Measurements from ENCODE around the gene NDUFS6.

GRCh38 chr5:1826235-1826980, 25.2 kb downstream of the NDUFS6 start:
- TF ChIP-seq ZNF621 (tag by site-specific recombination; IDR thresholded peaks at IDR 0.05) (no peak), REST (tag by site-specific recombination; IDR thresholded peaks at IDR 0.05) (no peak), ZNF513 (tag by site-specific recombination; IDR thresholded peaks at IDR 0.05) (no peak), ZNF639 (tag by site-specific recombination; IDR thresholded peaks at IDR 0.05) (no peak), TCF7L2 (IDR thresholded peaks at IDR 0.05; ENCODE audit: borderline replicate concordance, low read depth, low read length) (no peak), ZNF132 (tag by site-specific recombination; IDR thresholded peaks at IDR 0.05; ENCODE audit: borderline replicate concordance) (no peak), MYNN (tag by site-specific recombination; IDR thresholded peaks at IDR 0.05; ENCODE audit: borderline replicate concordance) (no peak), ZBTB49 (tag by site-specific recombination; IDR thresholded peaks at IDR 0.05; ENCODE audit: low read depth) (no peak), GLIS2 (tag by site-specific recombination; IDR thresholded peaks at IDR 0.05) (no peak), HOXD13 (CRISPR knock-in tag; IDR thresholded peaks at IDR 0.05; ENCODE audit: borderline replicate concordance) (no peak), ZBTB21 (tag by site-specific recombination; IDR thresholded peaks at IDR 0.05) (no peak), ZNF280D (tag by site-specific recombination; IDR thresholded peaks at IDR 0.05) (no peak)
- TF ChIP-seq, protein P1, sequence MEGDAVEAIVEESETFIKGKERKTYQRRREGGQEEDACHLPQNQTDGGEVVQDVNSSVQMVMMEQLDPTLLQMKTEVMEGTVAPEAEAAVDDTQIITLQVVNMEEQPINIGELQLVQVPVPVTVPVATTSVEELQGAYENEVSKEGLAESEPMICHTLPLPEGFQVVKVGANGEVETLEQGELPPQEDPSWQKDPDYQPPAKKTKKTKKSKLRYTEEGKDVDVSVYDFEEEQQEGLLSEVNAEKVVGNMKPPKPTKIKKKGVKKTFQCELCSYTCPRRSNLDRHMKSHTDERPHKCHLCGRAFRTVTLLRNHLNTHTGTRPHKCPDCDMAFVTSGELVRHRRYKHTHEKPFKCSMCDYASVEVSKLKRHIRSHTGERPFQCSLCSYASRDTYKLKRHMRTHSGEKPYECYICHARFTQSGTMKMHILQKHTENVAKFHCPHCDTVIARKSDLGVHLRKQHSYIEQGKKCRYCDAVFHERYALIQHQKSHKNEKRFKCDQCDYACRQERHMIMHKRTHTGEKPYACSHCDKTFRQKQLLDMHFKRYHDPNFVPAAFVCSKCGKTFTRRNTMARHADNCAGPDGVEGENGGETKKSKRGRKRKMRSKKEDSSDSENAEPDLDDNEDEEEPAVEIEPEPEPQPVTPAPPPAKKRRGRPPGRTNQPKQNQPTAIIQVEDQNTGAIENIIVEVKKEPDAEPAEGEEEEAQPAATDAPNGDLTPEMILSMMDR (tag by site-specific recombination; IDR thresholded peaks at IDR 0.05), result no peak
